ENCODE data around the gene AVPR1B. TPM values are rescaled to one million over a fixed set of nuclear protein-coding genes. Genes with fewer than 3 reads are reported as not detected.

The AVPR1B gene
- polyA plus RNA-seq, 2 of the 4 experiments (the other 2 are of a cell fraction), result not detected

GRCh38 chr1:206110820-206111219 is 6.4 kb downstream of the AVPR1B start:
- TF ChIP-seq MAX (IDR thresholded peaks at IDR 0.05) (no peak), FOSL2 (IDR thresholded peaks at IDR 0.05) (no peak), FOSL2 (CRISPR knock-in tag; IDR thresholded peaks at IDR 0.05) (no peak), ZSCAN20 (CRISPR knock-in tag; IDR thresholded peaks at IDR 0.05) (no peak), NR3C1 (IDR thresholded peaks at IDR 0.05) (no peak), JUNB (IDR thresholded peaks at IDR 0.05) (no peak), ZNF302 (CRISPR knock-in tag; IDR thresholded peaks at IDR 0.05) (no peak), CBX2 (IDR thresholded peaks at IDR 0.05; ENCODE audit: borderline replicate concordance, low read depth) (no peak), BCL3 (IDR thresholded peaks at IDR 0.05) (no peak), MAZ (IDR thresholded peaks at IDR 0.05; ENCODE audit: borderline replicate concordance, low read depth, low read length) (no peak), E2F6 (IDR thresholded peaks at IDR 0.05; ENCODE audit: borderline replicate concordance, low read depth) (no peak), REST (IDR thresholded peaks at IDR 0.05) (no peak), ZFP36 (IDR thresholded peaks at IDR 0.05; ENCODE audit: borderline replicate concordance, partially characterized antibody) (no peak), POLR2AphosphoS2 (conservative IDR thresholded peaks at IDR 0.05; ENCODE audit: low read length) (no peak), KDM1A (IDR thresholded peaks at IDR 0.05; ENCODE audit: low read depth) (no peak), ELK1 (IDR thresholded peaks at IDR 0.05; ENCODE audit: low read depth, low read length) (no peak), RFX5 (IDR thresholded peaks at IDR 0.05) (no peak), KDM5A (IDR thresholded peaks at IDR 0.05) (no peak)
- Histone ChIP-seq H3K4me2 (no peak overlapping the region), H3K4me3 (no peak overlapping the region), H3K4me1 (no peaks in the 10 kb centered on the region), H3K27ac (no peak overlapping the region), H3K9me3 (no peaks in the 10 kb centered on the region)
- POLR2A ChIA-PET, result no interaction called here
- FAIRE-seq (no peak), DNase-seq (ENCODE audit: low read depth in 1 of 2, low spot score in 1 of 2) (no peak), ATAC-seq (no peak)
- CTCF ChIA-PET, result interaction anchor here (1.4 to 21.8 kb wide), 6 partner anchors 20 to 319 kb away, joined by 4 to 325 read pairs (median 8); no protein-coding TSS in a partner anchor
- 54% methylated on average over 3 of the region's 3 CpGs for WGBS (ENCODE audit: missing lambda C conversion rate)

GRCh38 chr1:206110161-206110560 is 7.0 kb downstream of the AVPR1B start:
- ATAC-seq (no peak), DNase-seq (ENCODE audit: low read depth in 1 of 2, low spot score in 1 of 2) (no peak), FAIRE-seq (no peak)
- 81% methylated on average over 11 of the region's 15 CpGs for WGBS (ENCODE audit: missing lambda C conversion rate)
- Histone ChIP-seq H3K4me1 (no peaks in the 10 kb centered on the region), H3K4me2 (no peak overlapping the region), H3K9me3 (no peaks in the 10 kb centered on the region), H3K4me3 (no peak overlapping the region), H3K27ac (no peak overlapping the region)
- ChIA-PET POLR2A (no interaction called here), CTCF (interaction anchor here (1.6 to 21.8 kb wide), 4 partner anchors 79 to 318 kb away, joined by 6 to 325 read pairs (median 34); no protein-coding TSS in a partner anchor)
- no peak for TF ChIP-seq HEYL (CRISPR knock-in tag; IDR thresholded peaks at IDR 0.05)
- no peak for TF ChIP-seq EP300 (IDR thresholded peaks at IDR 0.05)
- TF ChIP-seq TP53 (CRISPR knock-in tag; IDR thresholded peaks at IDR 0.05), result no peak
